GM12878 (cell line): ENCODE data around the gene UBR7. TPM values are rescaled to one million over a fixed set of nuclear protein-coding genes. Genes with fewer than 3 reads are reported as not detected.

Experiments
- ATAC-seq: fragments of 200-7000 bp; cut with Tn5 transposase; 3 replicates; pipeline ENCODE4 v1.9.1; 2020; ENCODE audit warnings: mild to moderate bottlenecking, moderate library complexity
- BruUV-seq: library from RNA; stranded (reverse); fragments of 400-500 nt; replicated peaks from 2 replicates; lab custom pipeline; 2021; lab: Mats Ljungman, UMichigan
- CTCF ChIA-PET: fragments of 300-600 bp; sonication (Branson Sonifier 250); formaldehyde crosslinking; extraction: SDS; loops from one replicate; lab custom pipeline; 2021; ENCODE audit warnings: inconsistent platforms; lab: Yijun Ruan, JAX
- POLR2A ChIA-PET: fragments of 350-600 bp; formaldehyde crosslinking; extraction: SDS; loops from one replicate; lab custom pipeline; 2021; ENCODE audit warnings: inconsistent platforms; lab: Charles Lee
- RAD21 ChIA-PET: fragments of 300-600 bp; sonication (Branson Sonifier 250); formaldehyde crosslinking; loops from one replicate; lab custom pipeline; 2023; ENCODE audit warnings: antibody characterized with exemption; ENCODE audit not compliant: unreplicated experiment; lab: Charles Lee
- SMC1A ChIA-PET: fragments of 300-600 bp; sonication (Branson Sonifier 250); formaldehyde crosslinking; loops from one replicate; lab custom pipeline; 2023; ENCODE audit not compliant: unreplicated experiment, uncharacterized antibody; lab: Charles Lee
- DNase-seq: peaks from one replicate; pipeline ENCODE4 v3.0.0-alpha.2; 2011; ENCODE audit warnings: low read depth, low spot score
- FAIRE-seq: peaks from 3 replicates; lab custom pipeline; 2011; peaks lifted over from hg19 to GRCh38; lab: Jason Lieb, UNC
- H2AFZ ChIP-seq: 2 replicates; pipeline ENCODE4 v1.6.0; 2011; ENCODE audit warnings: low read depth, low read length, control low read depth; ENCODE audit not compliant: control insufficient read depth
- H3K27ac ChIP-seq: 2 replicates; pipeline ENCODE4 v1.5.1; 2011; ENCODE audit warnings: control low read depth; ENCODE audit not compliant: control insufficient read depth, insufficient read depth
- H3K27me3 ChIP-seq, 2 experiments: replicated peaks in 1 of 2; 2 replicates each; pipeline versions ENCODE4 v1.6.0 to v1.6.1; 2011; ENCODE audit warnings: low read length in 1 of 2; ENCODE audit not compliant: control insufficient read depth in 2 of 2, insufficient read depth in 2 of 2
- H3K36me3 ChIP-seq, 2 experiments: 2 replicates each; pipeline ENCODE4 v1.5.1; 2011; ENCODE audit warnings: low read length in 1 of 2; ENCODE audit not compliant: control insufficient read depth in 2 of 2, insufficient read depth in 2 of 2
- H3K4me1 ChIP-seq: 2 replicates; pipeline ENCODE4 v1.6.1; 2011; ENCODE audit warnings: mild to moderate bottlenecking, low read length, moderate library complexity, mixed read lengths; ENCODE audit not compliant: control insufficient read depth, insufficient read depth
- H3K4me2 ChIP-seq: 2 replicates; pipeline ENCODE4 v1.6.0; 2011; ENCODE audit warnings: control low read depth; ENCODE audit not compliant: control insufficient read depth, insufficient read depth
- H3K4me3 ChIP-seq: fragments of 200-600 bp; sonication (generic); 2 replicates; pipeline ENCODE4 v1.5.1; 2016
- H3K79me2 ChIP-seq: 2 replicates; pipeline ENCODE4 v1.6.0; 2011; ENCODE audit warnings: low read length; ENCODE audit not compliant: control insufficient read depth, insufficient read depth
- H3K9ac ChIP-seq: 2 replicates; pipeline ENCODE4 v1.8.0; 2011; ENCODE audit warnings: low read length, control low read depth, mixed read lengths; ENCODE audit not compliant: control insufficient read depth, insufficient read depth
- H3K9me3 ChIP-seq: replicated peaks from 3 replicates; pipeline ENCODE4 v1.5.1; 2011; ENCODE audit warnings: mild to moderate bottlenecking, low read length; ENCODE audit not compliant: control insufficient read depth, insufficient read depth
- H4K20me1 ChIP-seq: 2 replicates; pipeline ENCODE4 v1.6.0; 2011; ENCODE audit not compliant: control insufficient read depth, insufficient read depth
- ASH2L ChIP-seq: fragments of 300-600, 200-600 bp; sonication (generic); IDR thresholded peaks from 2 replicates; pipeline ENCODE4 v1.6.1; 2017; ENCODE audit warnings: low read depth, mild to moderate bottlenecking, borderline replicate concordance
- BCL3 ChIP-seq: IDR thresholded peaks from 2 replicates; pipeline ENCODE4 v1.6.1; 2011; ENCODE audit warnings: borderline replicate concordance, low read depth, mild to moderate bottlenecking, moderate library complexity, low read length; ENCODE audit not compliant: insufficient read depth, poor library complexity, severe bottlenecking
- ESRRA ChIP-seq: IDR thresholded peaks from 2 replicates; pipeline ENCODE4 v1.6.1; 2012; ENCODE audit warnings: mild to moderate bottlenecking, low read length, improper control_type of control experiment
- LARP7 ChIP-seq: fragments of 450-650 bp; IDR thresholded peaks from 2 replicates; pipeline ENCODE4 v1.6.1; 2017; ENCODE audit warnings: mild to moderate bottlenecking
- PAX8 ChIP-seq: fragments of 450-650 bp; IDR thresholded peaks from 2 replicates; pipeline ENCODE4 v1.6.1; 2017; ENCODE audit warnings: mild to moderate bottlenecking, moderate library complexity
- PBX3 ChIP-seq: IDR thresholded peaks from 2 replicates; pipeline ENCODE4 v1.6.1; 2011; ENCODE audit warnings: mild to moderate bottlenecking, low read depth, low read length, moderate library complexity; ENCODE audit not compliant: insufficient replicate concordance
- PKNOX1 ChIP-seq: fragments of 450-650 bp; IDR thresholded peaks from 2 replicates; pipeline ENCODE4 v1.6.1; 2016; ENCODE audit warnings: mild to moderate bottlenecking
- YBX1 ChIP-seq: fragments of 450-650 bp; IDR thresholded peaks from 2 replicates; pipeline ENCODE4 v1.6.1; 2016; ENCODE audit warnings: antibody characterized with exemption
- ZBTB4 ChIP-seq: fragments of 450-650 bp; formaldehyde crosslinking; IDR thresholded peaks from 2 replicates; pipeline ENCODE4 v1.4.0; 2022; ENCODE audit warnings: mild to moderate bottlenecking, moderate library complexity
- ZNF217 ChIP-seq: fragments of 450-650 bp; IDR thresholded peaks from 2 replicates; pipeline ENCODE4 v1.6.1; 2017; ENCODE audit warnings: antibody characterized with exemption, mild to moderate bottlenecking
- WGBS: methylation state at CpG from one replicate; pipeline ENCODE4 v1.1.6; 2016; ENCODE audit warnings: low lambda C conversion rate; ENCODE audit not compliant: insufficient replicate concordance, insufficient coverage; ENCODE audit errors: missing lambda C conversion rate; 5-methylcytosine and 5-hydroxymethylcytosine counted together
- in situ Hi-C: fragments of 300-500 bp; cut with MboI; formaldehyde crosslinking; loops from 9 replicates; pipeline ENCODE4 v1.14.3; 2018; ENCODE audit warnings: mixed read lengths
- intact Hi-C: fragments of 100-400 bp; cut with micrococcal nuclease; formaldehyde crosslinking; loops from one replicate; pipeline ENCODE4 v1.14.2; 2022; ENCODE audit not compliant: unreplicated experiment
- polyA plus RNA-seq, 11 experiments: library from polyadenylated mRNA; depleted of rRNA in 4 of 11; unstranded in 6 of 11; stranded (reverse) in 5 of 11; fragments of >200 nt; fragmentation: Nextera tagmentation in 4 of 11; fragmentation: Illumina TruSeq in 1 of 11; extraction: Ambion mirVana in 4 of 11; extraction: Trizol in 1 of 11; gene quantifications; 1 replicate in 1 of 11; 2 replicates in 10 of 11; pipeline versions ENCODE4 v1.2.1 to v1.2.3, GENCODE V29; 2011 to 2016; ENCODE audit warnings: inconsistent platforms in 2 of 11, missing spikeins in 2 of 11, low read depth in 1 of 11
- total RNA-seq, 4 experiments: library from RNA; depleted of rRNA in 3 of 4; stranded (reverse); fragments of >200 nt in 3 of 4; fragmentation: Illumina TruSeq in 1 of 4; extraction: Trizol in 1 of 4; gene quantifications; 2 replicates each; pipeline versions ENCODE4 v1.2.1 to v1.2.3, GENCODE V29; 2013 to 2021

UBR7 gene
- total and polyA plus RNA-seq, 10 of the 15 experiments (the other 5 are each of a cell fraction or from before 2014, with no cell fraction given), result 14.3 to 85.6 (median 49.9) TPM

- H3K9ac ChIP-seq, result no peak overlapping the region
- ATAC-seq (no peak), FAIRE-seq (no peak), DNase-seq (no peak)
- H3K4me1 ChIP-seq, result no peaks in the 10 kb centered on the region; the same call in 1 of the 2 replicates
- in situ Hi-C loops, result loop anchor here (25.0 kb wide), 1 partner anchor 305 kb away; no protein-coding TSS in a partner anchor
- ChIA-PET RAD21 (interaction anchor here (1.1 to 1.3 kb wide), 2 partner anchors 68 to 119 kb away, joined by 3 read pairs; no protein-coding TSS in a partner anchor), POLR2A (interaction anchor here (1.4 kb wide), 1 partner anchor 308 kb away, joined by 3 read pairs; no protein-coding TSS in a partner anchor), SMC1A (interaction anchor here (2.2 to 5.5 kb wide), 2 partner anchors 302 to 316 kb away, joined by 7 to 25 read pairs; no protein-coding TSS in a partner anchor), CTCF (interaction anchor here (0.9 to 3.9 kb wide), 5 partner anchors 13 to 390 kb away, joined by 3 to 17 read pairs (median 3); partner anchors contain the start of genes GON7 and UBR7)
- 50% methylated on average over 17 of the region's 17 CpGs for WGBS
- peaks cover 4 to 5% of the 10 kb centered on the region in 2 experiments; a peak in 2 of 4 replicates for H3K36me3 ChIP-seq
- H3K4me2 ChIP-seq, result no peak overlapping the region
- no peak overlapping the region for H3K27ac ChIP-seq
- H3K4me3 ChIP-seq, result no peak overlapping the region
- no peaks in the 10 kb centered on the region for H3K27me3 ChIP-seq
- no peaks in the 10 kb centered on the region for H3K79me2 ChIP-seq
- H2AFZ ChIP-seq, result no peak overlapping the region
- no peaks in the 10 kb centered on the region for H4K20me1 ChIP-seq
- intact Hi-C loops, result no loop called here
- TF ChIP-seq LARP7 (no peak), ZBTB4 (CRISPR knock-in tag) (no peak), BCL3 (no peak), ASH2L (no peak), PKNOX1 (no peak), YBX1 (no peak), PBX3 (no peak), ZNF217 (no peak), ESRRA (no peak), PAX8 (no peak)
- TF ChIP-seq, all 136 proteins: peak for 0
- BruUV-seq, result no TSS peak
- H3K9me3 ChIP-seq, result no peaks in the 10 kb centered on the region
These were observed 25.1 kb downstream of the UBR7 start for GRCh38 chr14:93232159-93232558.
